Measurements from ENCODE around the gene GLDC. TPM values are rescaled to one million over a fixed set of nuclear protein-coding genes. Genes with fewer than 3 reads are reported as not detected.

Gene GLDC
- total and polyA plus RNA-seq, 10 of the 15 experiments (the other 5 are each of a cell fraction or from before 2014, with no cell fraction given) = 33.1 to 165 (median 114) TPM

GRCh38 chr9:6645355-6646292 is at the start of gene GLDC (continued):
- peak; percentile 18; the same call in 1 of the 2 replicates for TF ChIP-seq ZBTB40 (IDR thresholded peaks at IDR 0.05; ENCODE audit: borderline replicate concordance)
- peak in 1 of 2 experiments; percentile 89; a peak in 2 of 3 replicates for TF ChIP-seq EGR1 (IDR thresholded peaks at IDR 0.05; ENCODE audit: borderline replicate concordance in 1 of 2, low read depth in 2 of 2, low read length in 2 of 2)
- TF ChIP-seq NR2C1 (IDR thresholded peaks at IDR 0.05) = no peak
- TF ChIP-seq ZNF207 (IDR thresholded peaks at IDR 0.05; ENCODE audit: borderline replicate concordance) = no peak
- TF ChIP-seq ZBTB4 (CRISPR knock-in tag; IDR thresholded peaks at IDR 0.05) = no peak
- no peak for TF ChIP-seq ZZZ3 (IDR thresholded peaks at IDR 0.05; ENCODE audit: control insufficient read depth, insufficient read length, low read depth)
- no peak for TF ChIP-seq SIN3A (IDR thresholded peaks at IDR 0.05; ENCODE audit: low read depth, low read length)
- no peak for TF ChIP-seq ZBED1 (IDR thresholded peaks at IDR 0.05; ENCODE audit: borderline replicate concordance)
- no peak for TF ChIP-seq YBX1 (IDR thresholded peaks at IDR 0.05)
- no peak for TF ChIP-seq E2F8 (IDR thresholded peaks at IDR 0.05; ENCODE audit: low read depth, partially characterized antibody)
- TF ChIP-seq RELB (IDR thresholded peaks at IDR 0.05; ENCODE audit: low read depth) = peak; percentile 75
- no peak for TF ChIP-seq RAD51 (IDR thresholded peaks at IDR 0.05)
- TF ChIP-seq GATAD2B (conservative IDR thresholded peaks at IDR 0.05; ENCODE audit: low read depth) = peak; percentile 24; the same call in 1 of the 2 replicates
- TF ChIP-seq SUPT20H (IDR thresholded peaks at IDR 0.05; ENCODE audit: borderline replicate concordance, control insufficient read depth, low read depth, low read length) = no peak

All from GM12878 (cell line).